Measurements from ENCODE around the gene TECR.
"Not testable (repeated sequence)": the region's sequence is repeated elsewhere in the genome, so short reads cannot be mapped to it uniquely, and the experiment has no call there.

The TECR gene

GRCh38 chr19:14599548-14600147 lies 70.3 kb downstream of the TECR start:
- no peak for DNase-seq

- no peak for DNase-seq
Observed at GRCh38 chr19:14603990-14604387, 74.6 kb downstream of the TECR start.

GRCh38 chr19:14606627-14607026 lies 77.2 kb downstream of the TECR start:
- no peak for DNase-seq

GRCh38 chr19:14611051-14611450 lies 81.7 kb downstream of the TECR start:
- DNase-seq, result no peak

- not testable (repeated sequence) for DNase-seq
Observed at GRCh38 chr19:14612242-14612641, 82.8 kb downstream of the TECR start.

GRCh38 chr19:14612657-14613056 lies 83.3 kb downstream of the TECR start:
- no peak for DNase-seq

GRCh38 chr19:14613399-14614098 lies 84.2 kb downstream of the TECR start:
- not testable (repeated sequence) for DNase-seq

- no peak for DNase-seq
Observed at GRCh38 chr19:14614099-14614412, 84.7 kb downstream of the TECR start.
